T-helper 2 cell (primary cell): Measurements from ENCODE around the gene DACH1.

Source experiments
- DNase-seq, 5 experiments: peaks; one replicate each; pipeline versions ENCODE4 v3.0.0 to v3.0.0-alpha.2; 2012 to 2022

DACH1 gene

DNA sequence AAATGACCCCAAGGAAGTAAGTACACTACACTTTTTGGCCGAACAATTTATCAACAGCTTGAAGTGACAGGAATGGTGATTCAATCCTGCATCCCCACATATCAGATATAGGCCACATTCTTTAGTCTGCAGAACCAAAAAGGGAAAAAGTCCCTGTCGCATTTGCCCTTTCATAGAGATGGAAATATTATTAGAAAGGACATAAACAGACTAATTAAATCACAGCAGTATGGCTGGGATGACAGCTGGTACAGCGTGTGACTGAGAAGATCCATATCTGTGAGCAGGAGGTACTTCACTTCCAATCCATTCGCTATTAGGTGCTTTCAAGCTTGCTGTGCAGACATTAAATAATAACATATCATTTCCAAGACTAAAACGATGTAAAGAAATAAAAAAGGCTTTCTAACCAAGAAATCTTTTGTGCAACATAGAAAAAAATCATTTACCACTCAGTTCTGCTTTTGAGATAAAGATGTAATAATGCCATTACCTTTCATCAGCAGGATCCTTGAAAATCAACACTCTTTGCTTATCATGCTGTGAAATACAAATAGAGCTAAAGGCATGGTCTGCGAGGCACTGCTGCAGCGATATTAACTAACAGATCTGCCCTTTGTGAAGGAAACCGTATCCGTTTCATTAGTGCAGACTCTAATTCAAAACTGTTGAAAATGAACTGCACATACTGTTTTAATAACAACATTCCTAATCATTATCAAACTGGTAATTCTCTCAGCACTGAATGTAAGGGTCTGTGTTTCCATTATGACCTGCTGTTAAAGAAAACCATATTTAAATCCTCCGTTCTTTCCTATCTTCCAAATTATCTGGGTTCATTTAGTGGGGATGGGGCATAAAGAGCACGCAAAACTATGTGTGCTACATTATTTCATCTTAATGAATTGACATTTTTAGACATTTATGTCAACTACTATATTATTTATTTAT, 245.6 kb downstream of the DACH1 start:
- DNase-seq: no peak

DNA sequence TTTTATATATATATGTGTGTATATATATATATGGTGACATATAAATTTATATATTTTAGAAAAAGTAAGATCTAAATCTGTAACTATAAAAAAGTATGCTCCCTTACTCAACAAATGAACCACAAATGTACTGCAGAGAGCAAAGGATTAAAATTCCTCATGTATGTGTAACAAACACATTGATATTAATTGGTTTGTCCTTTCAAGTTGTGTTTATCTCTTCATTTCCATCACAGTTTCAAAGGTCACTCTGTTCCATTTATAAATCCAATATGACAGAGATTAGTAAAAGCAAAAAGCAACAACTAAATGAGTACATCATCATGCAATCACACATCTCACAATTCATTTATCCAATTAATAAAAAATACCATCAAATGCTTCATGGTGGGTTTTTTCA, 247.9 kb downstream of the DACH1 start:
- DNase-seq: no peak

DNA sequence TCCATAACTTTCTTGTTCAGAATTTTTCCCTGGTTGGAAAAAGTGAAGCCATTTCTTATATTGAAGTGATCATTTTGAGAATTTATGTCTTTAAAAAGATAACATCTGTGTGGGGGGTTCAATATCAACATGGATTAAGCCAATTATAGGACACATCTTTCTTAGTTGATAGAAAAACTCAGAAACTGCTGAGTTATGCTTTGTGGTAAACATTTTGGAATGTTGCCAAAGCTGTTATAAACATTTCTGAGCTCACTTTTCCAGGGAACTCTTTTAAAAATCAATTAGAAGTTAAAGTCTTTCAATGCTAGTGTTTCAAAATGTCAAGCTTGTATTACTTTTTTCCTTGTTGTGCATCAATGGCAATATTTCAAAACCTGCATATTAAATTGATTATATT, 248.8 kb downstream of the DACH1 start:
- no peak for DNase-seq

DNA sequence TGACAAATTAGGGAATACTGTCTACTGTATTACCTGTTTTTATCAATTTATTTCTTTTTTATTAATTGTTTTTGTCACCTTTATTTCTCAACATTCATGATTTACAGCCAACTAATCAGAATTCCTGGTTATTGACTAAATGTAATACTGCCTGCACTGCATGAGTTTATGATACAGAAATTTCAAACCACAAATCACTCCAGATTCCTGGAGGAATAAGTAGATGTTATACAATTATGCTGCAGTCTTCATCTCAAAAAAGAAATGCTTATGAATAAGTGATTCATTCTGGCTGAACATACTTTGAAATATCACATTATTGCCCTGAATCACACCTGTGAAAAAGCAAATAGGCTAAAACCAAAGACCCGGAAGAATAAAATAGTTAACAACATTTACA, 249.7 kb downstream of the DACH1 start:
- DNase-seq: no peak

DNA sequence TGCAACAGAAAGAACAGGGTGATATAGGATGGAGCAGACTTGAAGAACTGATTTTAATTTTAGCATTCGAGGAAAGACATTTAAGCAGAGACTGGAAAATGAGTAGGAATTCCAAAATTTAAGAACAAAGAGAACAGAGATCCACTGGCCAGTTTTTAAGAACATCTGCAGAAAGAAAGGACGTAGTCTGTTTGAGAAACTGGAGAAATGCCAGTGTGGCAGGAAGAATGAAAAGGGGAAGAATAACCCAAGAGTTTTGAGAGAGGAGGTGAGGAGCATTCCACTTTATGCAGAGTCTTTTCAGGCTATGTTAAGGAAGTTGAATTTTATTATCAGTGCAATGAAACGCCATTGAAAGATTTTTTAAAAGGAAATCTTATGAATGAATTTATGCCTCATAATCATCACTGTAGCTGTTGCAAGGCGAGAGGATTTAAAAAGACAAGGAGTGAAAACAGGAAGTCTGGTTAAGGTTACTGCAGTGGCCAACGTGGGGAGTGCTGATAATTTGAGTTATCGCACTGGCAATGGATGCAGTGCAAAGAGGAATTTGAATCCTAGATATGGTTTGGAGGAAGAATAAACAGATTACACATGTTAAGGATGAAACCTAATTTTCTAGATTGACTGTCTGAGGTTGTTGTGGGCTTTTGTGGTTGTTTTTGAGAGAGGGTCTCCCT, 253.8 kb downstream of the DACH1 start:
- DNase-seq: no peak

GRCh38 chr13:71611292-71611691, 255.7 kb downstream of the DACH1 start:
- DNase-seq: no peak

DNA sequence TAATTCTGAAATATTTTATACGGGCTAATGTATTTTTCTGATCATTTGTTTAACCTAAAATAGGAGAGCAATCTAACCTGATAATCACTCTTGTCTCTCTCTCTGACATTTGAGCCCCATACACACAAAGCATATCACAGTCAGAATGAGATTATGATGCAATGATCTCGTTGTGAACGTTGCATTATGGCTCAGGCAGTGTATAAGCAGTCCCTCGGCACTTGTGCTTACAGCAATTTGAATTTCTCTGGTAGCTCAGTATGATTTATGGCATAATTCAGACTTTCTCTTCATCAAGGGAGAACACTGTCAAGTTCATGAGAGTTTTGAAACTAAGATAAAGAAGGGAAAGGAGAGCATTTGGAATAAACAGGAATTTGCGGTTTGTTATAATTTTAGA, 256.1 kb downstream of the DACH1 start:
- peak in 1 of 5 experiments; percentile 6 for DNase-seq

GRCh38 chr13:71609271-71609670, 257.7 kb downstream of the DACH1 start:
- no peak for DNase-seq

DNA sequence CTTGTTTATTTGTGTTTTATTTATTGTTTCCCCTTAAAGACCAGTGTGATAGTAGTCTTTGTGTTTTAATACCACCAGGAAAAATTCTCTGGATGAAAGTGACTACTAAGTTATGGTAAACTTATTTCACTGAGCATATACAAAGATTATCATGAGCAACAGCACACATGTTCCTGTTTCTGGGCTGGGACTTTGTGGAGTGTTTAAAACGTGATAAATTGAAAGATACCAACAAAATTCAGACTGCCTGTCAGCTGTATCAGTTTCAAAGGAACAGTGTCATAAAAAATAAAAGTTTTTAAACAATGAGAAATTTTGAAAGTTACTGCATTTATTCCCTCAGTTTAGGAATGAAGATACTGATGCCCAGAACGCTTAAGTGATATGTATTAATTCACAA, 259.4 kb downstream of the DACH1 start:
- DNase-seq: no peak

GRCh38 chr13:71606818-71607217, 260.2 kb downstream of the DACH1 start:
- no peak for DNase-seq

DNA sequence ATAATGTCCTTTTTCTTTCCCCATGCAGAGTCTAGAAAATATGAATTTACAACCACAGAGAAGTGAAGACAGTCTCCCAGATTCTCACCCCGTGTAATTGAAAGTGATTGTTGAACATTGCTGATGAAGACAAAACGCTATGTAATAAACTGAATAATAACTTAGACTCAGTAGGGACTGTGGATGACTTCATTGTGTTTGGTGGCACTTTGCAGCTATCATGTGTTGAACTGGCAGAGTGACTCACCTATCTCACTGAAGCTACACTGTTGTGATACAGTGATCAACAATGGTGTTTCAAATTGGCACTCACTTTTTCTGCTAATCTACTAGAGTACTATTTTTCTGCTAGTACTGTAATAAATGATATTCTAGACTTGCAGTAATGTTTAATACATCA, 261.3 kb downstream of the DACH1 start:
- no peak for DNase-seq

- no peak for DNase-seq
Observed at GRCh38 chr13:71603255-71603654, 263.7 kb downstream of the DACH1 start.

DNA sequence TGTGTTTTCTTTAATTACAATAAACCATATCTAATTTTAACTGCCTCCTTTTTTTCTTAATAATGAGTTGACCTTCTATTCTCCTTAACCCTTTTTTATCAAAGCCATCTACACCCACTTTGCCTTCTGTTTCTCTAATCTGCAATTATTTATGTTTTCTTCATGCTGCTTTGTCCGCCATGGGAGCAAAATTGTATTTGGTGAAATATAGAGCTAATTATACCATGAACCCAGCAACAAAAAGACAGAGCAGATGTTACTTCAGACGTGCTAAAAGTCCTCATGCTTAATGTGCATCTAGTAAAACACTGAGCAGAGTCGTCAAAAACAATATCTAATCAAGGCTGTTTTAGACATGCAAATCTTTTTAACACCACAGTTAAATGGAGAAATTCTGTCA, 264.7 kb downstream of the DACH1 start:
- DNase-seq: no peak

DNA sequence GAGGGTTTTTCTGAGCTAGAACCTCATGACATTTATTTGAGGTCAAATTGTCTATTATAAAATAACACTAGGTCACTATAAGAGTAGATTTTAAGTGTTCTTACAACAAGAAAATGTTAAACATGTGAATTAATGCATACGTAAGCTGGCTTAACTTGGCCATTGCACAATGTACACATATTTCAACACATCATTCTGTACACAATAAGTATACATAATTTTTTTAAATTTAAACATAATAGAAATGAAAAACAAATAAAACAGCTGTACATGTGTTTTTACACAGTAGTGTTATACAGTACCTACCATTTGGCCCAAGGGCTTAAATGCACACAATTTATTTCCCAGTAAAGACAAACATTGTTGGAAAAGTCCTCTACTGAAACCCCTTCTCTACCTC, 269.9 kb downstream of the DACH1 start:
- no peak for DNase-seq

DNA sequence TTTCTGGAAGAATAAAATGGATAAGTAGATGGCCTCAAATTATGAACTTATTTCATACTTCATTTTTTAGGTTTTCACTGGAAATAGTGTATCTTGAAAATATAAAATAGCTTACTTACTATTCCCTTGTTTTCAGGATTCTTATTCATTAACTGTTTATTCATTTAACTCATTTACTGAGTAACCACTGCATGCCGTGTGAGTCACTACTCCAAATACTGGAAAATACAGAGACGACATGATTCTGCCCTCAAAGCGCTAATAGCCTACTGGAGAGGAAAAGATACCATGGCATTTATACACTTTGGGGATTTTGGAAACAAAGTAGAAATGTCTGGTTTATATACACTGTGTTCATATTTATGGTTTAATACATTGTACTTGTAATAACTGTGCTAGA, 270.9 kb downstream of the DACH1 start:
- no peak for DNase-seq

- DNase-seq: no peak
Observed at GRCh38 chr13:71593566-71593965, 273.4 kb downstream of the DACH1 start.

GRCh38 chr13:71591374-71591773, 275.6 kb downstream of the DACH1 start:
- DNase-seq: no peak

- DNase-seq: no peak
Observed at GRCh38 chr13:71590654-71591148, 276.3 kb downstream of the DACH1 start.

DNA sequence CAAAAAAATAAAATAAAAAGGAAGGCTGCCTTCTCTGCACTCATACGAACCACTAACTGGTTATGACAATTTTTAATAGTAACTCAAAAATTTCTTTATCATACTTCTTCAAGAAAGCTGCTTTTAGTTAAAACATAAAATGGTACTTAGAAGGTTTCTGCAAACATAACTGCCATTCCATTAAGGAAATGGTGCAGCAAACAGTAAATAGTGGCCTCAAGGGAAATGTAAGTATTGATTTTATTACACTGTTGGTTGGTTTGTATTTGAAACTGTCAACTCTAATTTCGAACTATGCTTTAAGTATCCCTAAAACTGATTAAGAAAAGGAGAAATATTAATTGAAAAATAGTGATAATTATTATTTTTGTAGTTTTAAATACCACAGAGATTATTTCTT, 278.0 kb downstream of the DACH1 start:
- no peak for DNase-seq

DNA sequence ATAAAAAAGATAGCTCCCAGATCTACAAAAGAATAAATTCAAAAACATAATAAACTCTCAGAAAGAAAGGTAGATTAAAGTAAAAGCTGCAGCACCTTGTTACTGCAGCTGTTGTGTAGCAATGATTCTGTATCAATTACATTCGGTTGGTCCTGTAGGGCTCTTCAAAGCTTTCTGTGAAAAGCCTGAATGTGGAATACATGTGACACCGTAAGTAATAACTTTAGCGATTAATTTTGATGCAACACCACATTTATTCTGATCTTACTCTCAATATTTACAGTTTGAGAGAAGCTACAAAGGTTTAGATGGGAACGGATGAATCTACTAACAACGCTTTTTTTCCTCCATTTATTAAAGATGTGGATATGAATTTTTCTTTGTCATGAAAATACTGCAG, 279.2 kb downstream of the DACH1 start:
- no peak for DNase-seq

DNA sequence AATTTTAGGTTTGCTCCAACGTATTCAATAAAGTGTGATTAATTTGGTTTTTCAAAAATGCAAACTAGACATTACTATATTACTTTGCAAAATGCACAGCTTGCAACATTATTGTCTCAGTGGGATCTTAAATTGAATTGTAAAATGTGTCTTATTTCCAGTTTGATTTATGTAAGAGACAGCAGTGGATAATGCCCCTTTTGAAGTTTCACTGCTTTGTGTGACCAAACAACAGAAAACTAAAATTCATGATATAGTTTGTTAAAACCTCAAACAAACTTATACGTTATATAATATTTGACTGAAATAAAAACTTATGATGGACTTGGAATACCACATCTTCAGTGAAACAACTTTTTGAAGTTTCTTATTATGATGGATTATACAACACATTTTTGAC, 279.8 kb downstream of the DACH1 start:
- no peak for DNase-seq

DNA sequence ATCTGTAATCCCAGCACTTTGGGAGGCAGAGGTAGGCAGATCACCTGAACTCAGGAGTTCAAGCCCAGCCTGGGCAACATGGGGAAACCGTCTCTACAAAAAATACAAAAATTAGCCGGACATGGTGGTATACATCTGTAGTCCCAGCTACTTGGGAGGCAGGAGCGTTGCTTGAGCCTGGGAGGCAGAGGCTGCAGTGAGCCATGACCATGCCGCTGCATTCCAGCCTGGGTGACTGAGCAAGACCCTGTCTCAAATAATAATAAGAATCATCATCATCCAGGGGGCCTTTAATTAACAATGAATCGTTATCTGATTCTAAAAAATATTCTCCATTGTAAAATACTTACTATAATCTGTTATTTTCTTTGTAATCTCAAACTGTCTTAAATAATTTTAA, 283.4 kb downstream of the DACH1 start:
- DNase-seq: no peak

DNA sequence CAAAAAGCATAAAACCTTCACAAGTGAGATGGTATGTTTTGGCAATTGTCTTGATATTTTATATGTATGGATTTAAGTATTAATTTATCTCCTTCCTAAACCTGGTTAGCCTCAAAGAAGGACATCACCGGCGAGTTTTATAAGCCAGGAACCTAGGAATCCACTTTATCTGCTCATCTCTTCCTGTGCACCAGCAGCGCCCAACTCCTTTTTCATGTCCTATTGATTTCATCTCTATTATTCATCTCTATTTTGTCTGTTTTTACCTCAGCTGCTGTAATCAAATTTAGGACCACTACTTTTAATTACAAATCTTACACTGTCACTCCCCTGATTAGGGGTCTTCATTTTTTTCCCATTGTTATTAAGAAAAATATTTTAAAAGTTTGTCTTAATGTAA, 286.4 kb downstream of the DACH1 start:
- no peak for DNase-seq

DNA sequence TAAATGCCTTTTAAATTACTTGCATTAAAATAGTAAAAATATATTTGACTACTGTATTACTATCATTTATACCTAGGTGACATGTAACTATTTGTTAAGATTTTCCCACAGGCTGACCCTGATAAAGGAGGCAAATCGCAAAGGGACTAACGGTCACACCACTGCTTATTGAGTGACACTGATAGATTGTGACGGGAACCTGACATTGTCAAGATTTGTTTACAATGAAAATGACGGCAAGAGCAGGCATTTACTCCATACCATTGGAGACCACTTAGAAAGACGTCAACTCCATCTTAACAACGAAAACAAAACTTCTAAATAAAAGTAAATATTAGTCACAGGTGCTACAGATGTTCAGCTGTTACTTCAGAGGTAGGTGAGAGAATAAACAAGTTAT, 289.0 kb downstream of the DACH1 start:
- no peak for DNase-seq
